NCI-H82 (cell line): Measurements from ENCODE around the gene UBXN4.
"Not testable (repeated sequence)": the region's sequence is repeated elsewhere in the genome, so short reads cannot be mapped to it uniquely, and the experiment has no call there.

Experiments
- DNase-seq: peaks from one replicate; lab custom pipeline; 2025; lab: John Stamatoyannopoulos, UW

UBXN4 gene

GRCh38 chr2:135807874-135808273, 66.2 kb downstream of the UBXN4 start:
- DNase-seq = not testable (repeated sequence)

GRCh38 chr2:135812907-135813511, 71.4 kb downstream of the UBXN4 start:
- no peak for DNase-seq

GRCh38 chr2:135815269-135815668, 73.6 kb downstream of the UBXN4 start:
- no peak for DNase-seq

- no peak for DNase-seq
Observed at GRCh38 chr2:135817466-135817865, 75.8 kb downstream of the UBXN4 start.

GRCh38 chr2:135817951-135818350, 76.3 kb downstream of the UBXN4 start:
- DNase-seq = no peak

GRCh38 chr2:135818937-135819610, 77.4 kb downstream of the UBXN4 start:
- peak; percentile 47 for DNase-seq

- no peak for DNase-seq
Observed at GRCh38 chr2:135820003-135820618, 78.5 kb downstream of the UBXN4 start.

- no peak for DNase-seq
Observed at GRCh38 chr2:135821190-135821589, 79.5 kb downstream of the UBXN4 start.

- no peak for DNase-seq
Observed at GRCh38 chr2:135822855-135823254, 81.2 kb downstream of the UBXN4 start.

- no peak for DNase-seq
Observed at GRCh38 chr2:135825131-135825530, 83.5 kb downstream of the UBXN4 start.

- DNase-seq = no peak
Observed at GRCh38 chr2:135825550-135826176, 84.0 kb downstream of the UBXN4 start.

- DNase-seq = no peak
Observed at GRCh38 chr2:135826544-135826943, 84.9 kb downstream of the UBXN4 start.

- DNase-seq = no peak
Observed at GRCh38 chr2:135829378-135830135, 87.9 kb downstream of the UBXN4 start.

- no peak for DNase-seq
Observed at GRCh38 chr2:135831180-135831812, 89.6 kb downstream of the UBXN4 start.

GRCh38 chr2:135832891-135833290, 91.2 kb downstream of the UBXN4 start:
- no peak for DNase-seq
